ENCODE results near the gene FOXD1. TPM values are rescaled to one million over a fixed set of nuclear protein-coding genes. Genes with fewer than 3 reads are reported as not detected.

The FOXD1 gene
- total RNA-seq, 2 experiments from 2014 or later = 0.28 to 0.38 TPM

- peaks cover 79% of the 10 kb centered on the region for H3K27me3 Mint-ChIP-seq
- H3K4me3 Mint-ChIP-seq = no peak overlapping the region
- POLR2A ChIA-PET = no interaction called here
- DNase-seq = no peak
- no peaks in the 10 kb centered on the region for H3K9me3 Mint-ChIP-seq
- CTCF ChIA-PET = interaction anchor here (3.2 kb wide), 1 partner anchor 228 kb away, joined by 11 read pairs; no protein-coding TSS in a partner anchor
- peaks cover 16% of the 10 kb centered on the region for H3K4me1 Mint-ChIP-seq
- peaks cover 5% of the 10 kb centered on the region for H3K36me3 Mint-ChIP-seq (ENCODE audit: low read depth)
- H3K27ac Mint-ChIP-seq = no peak overlapping the region
Measured at GRCh38 chr5:73443829-73444498, 4.6 kb downstream of the FOXD1 start.

GRCh38 chr5:73442996-73443627, 5.5 kb downstream of the FOXD1 start:
- Mint-ChIP-seq H3K4me3 (no peak overlapping the region), H3K4me1 (peaks cover 12% of the 10 kb centered on the region), H3K27ac (no peak overlapping the region), H3K9me3 (no peaks in the 10 kb centered on the region), H3K27me3 (peaks cover 80% of the 10 kb centered on the region), H3K36me3 (ENCODE audit: low read depth) (peaks cover 5% of the 10 kb centered on the region)
- ChIA-PET POLR2A (no interaction called here), CTCF (interaction anchor here (3.2 kb wide), 1 partner anchor 227 kb away, joined by 11 read pairs; no protein-coding TSS in a partner anchor)
- no peak for DNase-seq

DNA sequence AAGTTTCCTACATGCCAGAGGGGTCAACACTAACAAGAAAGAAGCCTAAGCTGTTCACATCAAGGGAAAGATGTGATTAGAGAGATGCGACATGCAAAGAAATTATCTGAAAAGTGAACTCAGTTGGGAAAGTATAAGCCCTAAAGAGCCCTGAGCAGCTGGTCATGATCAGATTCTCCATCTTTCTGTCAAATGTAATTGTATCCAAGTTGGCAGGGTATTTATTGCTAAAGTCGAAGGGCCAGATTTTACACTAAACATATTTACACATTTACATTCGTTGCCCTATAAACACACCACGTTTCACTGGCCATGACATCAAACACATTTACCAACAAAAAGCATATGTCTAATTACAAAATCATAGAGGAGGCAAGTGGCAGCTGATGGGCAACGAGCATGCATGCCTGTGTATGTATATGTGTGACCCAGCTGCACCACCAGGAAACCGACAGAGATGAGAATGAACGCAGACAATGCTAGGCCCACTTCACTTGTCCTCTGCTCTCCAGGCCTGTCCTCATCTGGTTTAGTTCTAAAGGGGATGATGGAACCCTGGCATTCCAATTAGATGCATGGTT, 6.3 kb downstream of the FOXD1 start:
- peaks cover 82% of the 10 kb centered on the region for H3K27me3 Mint-ChIP-seq
- H3K4me3 Mint-ChIP-seq = no peak overlapping the region
- peaks cover 5% of the 10 kb centered on the region for H3K36me3 Mint-ChIP-seq (ENCODE audit: low read depth)
- no peak for DNase-seq
- H3K9me3 Mint-ChIP-seq = no peaks in the 10 kb centered on the region
- peaks cover 14% of the 10 kb centered on the region for H3K4me1 Mint-ChIP-seq
- ChIA-PET POLR2A (no interaction called here), CTCF (interaction anchor here (2.4 to 3.2 kb wide), 2 partner anchors 9 to 226 kb away, joined by 11 to 13 read pairs; no protein-coding TSS in a partner anchor)
- no peak overlapping the region for H3K27ac Mint-ChIP-seq

GRCh38 chr5:73441378-73441777, 7.2 kb downstream of the FOXD1 start:
- POLR2A ChIA-PET = no interaction called here
- peaks cover 82% of the 10 kb centered on the region for H3K27me3 Mint-ChIP-seq
- no peak for DNase-seq
- CTCF ChIA-PET = interaction anchor here (0.8 to 3.2 kb wide), 3 partner anchors 10 to 225 kb away, joined by 4 to 13 read pairs (median 11); no protein-coding TSS in a partner anchor
- no peak overlapping the region for H3K4me3 Mint-ChIP-seq
- peaks cover 5% of the 10 kb centered on the region for H3K36me3 Mint-ChIP-seq (ENCODE audit: low read depth)
- no peaks in the 10 kb centered on the region for H3K9me3 Mint-ChIP-seq
- H3K27ac Mint-ChIP-seq = no peak overlapping the region
- H3K4me1 Mint-ChIP-seq = peaks cover 12% of the 10 kb centered on the region

GRCh38 chr5:73440262-73440661, 8.3 kb downstream of the FOXD1 start:
- POLR2A ChIA-PET = no interaction called here
- Mint-ChIP-seq H3K27ac (no peak overlapping the region), H3K27me3 (peaks cover 85% of the 10 kb centered on the region), H3K4me1 (peaks cover 17% of the 10 kb centered on the region), H3K9me3 (no peaks in the 10 kb centered on the region), H3K4me3 (no peak overlapping the region), H3K36me3 (ENCODE audit: low read depth) (peaks cover 12% of the 10 kb centered on the region)
- CTCF ChIA-PET = interaction anchor here (2.4 kb wide), 1 partner anchor 11 kb away, joined by 13 read pairs; no protein-coding TSS in a partner anchor
- no peak for DNase-seq

DNA sequence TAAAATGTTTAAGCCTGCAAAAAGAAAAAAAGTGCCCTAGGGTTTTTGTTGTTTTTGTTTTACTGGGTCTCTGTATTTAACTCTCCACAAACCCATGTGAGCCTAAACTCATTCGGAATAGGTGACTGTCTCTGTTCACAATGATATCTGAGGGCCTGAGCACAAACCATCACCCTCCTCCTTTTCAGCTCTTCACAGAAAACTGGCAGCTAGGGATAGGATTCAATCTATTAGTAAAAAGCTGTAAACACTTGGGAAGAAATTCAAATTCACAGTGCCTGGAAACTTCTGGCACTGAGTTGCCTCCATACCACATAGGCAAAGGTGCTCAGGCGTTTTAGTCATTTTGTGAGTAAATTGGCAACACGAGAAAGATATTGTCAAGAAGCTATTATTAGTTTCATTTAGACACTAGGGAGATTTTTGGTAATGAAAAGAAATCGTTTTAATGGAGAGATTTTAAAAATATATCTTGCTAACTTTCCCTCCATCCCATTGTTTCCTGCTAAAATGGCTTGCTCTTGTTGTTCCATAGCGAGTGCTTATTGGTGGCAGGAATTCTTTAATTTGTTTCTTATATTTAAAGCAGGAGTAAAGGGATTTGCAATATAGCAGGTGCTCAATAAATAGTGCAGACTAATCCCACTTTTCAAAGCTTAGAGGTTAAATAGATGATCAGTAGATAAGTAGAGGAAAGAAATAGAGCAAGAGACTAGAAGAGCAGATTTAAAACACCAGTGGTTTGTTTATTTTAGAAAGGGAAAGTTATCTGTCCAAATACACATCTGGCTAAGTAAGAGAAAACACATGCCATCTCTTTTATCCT, 9.7 kb downstream of the FOXD1 start:
- peaks cover 6% of the 10 kb centered on the region for H3K36me3 Mint-ChIP-seq (ENCODE audit: low read depth)
- H3K27me3 Mint-ChIP-seq = peaks cover 83% of the 10 kb centered on the region
- no peak overlapping the region for H3K4me3 Mint-ChIP-seq
- H3K9me3 Mint-ChIP-seq = no peaks in the 10 kb centered on the region
- CTCF ChIA-PET = interaction anchor here (1.2 kb wide), 1 partner anchor 12 kb away, joined by 4 read pairs; no protein-coding TSS in a partner anchor
- peaks cover 13% of the 10 kb centered on the region for H3K4me1 Mint-ChIP-seq
- no peak for DNase-seq
- POLR2A ChIA-PET = interaction anchor here (1.0 kb wide), 1 partner anchor 60 kb away, joined by 3 read pairs; the partner anchor contains the start of gene BTF3
- no peak overlapping the region for H3K27ac Mint-ChIP-seq

GRCh38 chr5:73437777-73438644, 10.6 kb downstream of the FOXD1 start:
- H3K9me3 Mint-ChIP-seq = no peaks in the 10 kb centered on the region
- H3K27me3 Mint-ChIP-seq = peaks cover 82% of the 10 kb centered on the region
- ChIA-PET POLR2A (interaction anchor here (1.0 kb wide), 1 partner anchor 60 kb away, joined by 3 read pairs; the partner anchor contains the start of gene BTF3), CTCF (interaction anchor here (1.2 kb wide), 1 partner anchor 13 kb away, joined by 4 read pairs; no protein-coding TSS in a partner anchor)
- H3K4me3 Mint-ChIP-seq = no peak overlapping the region
- peaks cover 6% of the 10 kb centered on the region for H3K36me3 Mint-ChIP-seq (ENCODE audit: low read depth)
- H3K27ac Mint-ChIP-seq = no peak overlapping the region
- H3K4me1 Mint-ChIP-seq = peaks cover 13% of the 10 kb centered on the region
- no peak for DNase-seq

DNA sequence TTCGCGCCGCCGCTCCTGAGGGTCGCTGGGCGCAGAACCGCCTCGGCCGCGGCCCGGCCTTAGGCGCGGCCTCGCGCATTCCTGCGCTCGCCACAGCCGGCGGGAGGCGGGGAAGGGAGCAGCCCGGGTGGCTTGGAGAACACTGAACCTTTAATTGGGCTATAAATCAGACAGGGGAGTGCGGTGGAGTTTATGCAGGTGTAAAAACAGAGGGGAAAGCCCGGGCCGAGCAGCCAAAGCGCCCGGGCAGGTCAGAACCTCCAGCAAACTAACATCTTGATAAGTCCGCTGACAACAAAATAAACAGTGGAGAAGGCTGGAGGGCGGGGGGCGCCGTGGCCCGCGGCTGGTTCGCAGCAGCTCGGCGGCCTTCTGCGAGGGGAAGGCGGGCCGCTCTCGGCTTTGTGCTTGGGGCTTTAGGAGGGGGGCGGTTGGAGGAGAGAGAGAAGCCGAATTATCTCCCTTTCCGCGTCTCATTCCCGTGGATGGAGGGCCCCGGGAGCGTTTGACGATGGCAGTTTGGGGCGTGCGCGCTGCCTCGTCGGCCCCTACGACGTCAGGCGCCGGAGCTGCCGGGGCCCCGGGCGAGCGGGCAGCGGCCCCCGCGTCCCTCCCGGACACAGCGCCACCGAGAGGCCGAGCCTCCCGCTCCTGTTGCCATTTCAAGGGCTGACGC, 11.3 kb downstream of the FOXD1 start:
- Mint-ChIP-seq H3K27ac (no peak overlapping the region), H3K27me3 (peaks cover 79% of the 10 kb centered on the region), H3K4me1 (peaks cover 13% of the 10 kb centered on the region), H3K36me3 (ENCODE audit: low read depth) (peaks cover 6% of the 10 kb centered on the region), H3K4me3 (no peak overlapping the region), H3K9me3 (no peaks in the 10 kb centered on the region)
- no peak for DNase-seq
- POLR2A ChIA-PET = no interaction called here
- CTCF ChIA-PET = no interaction called here

- no peak overlapping the region for H3K4me3 Mint-ChIP-seq
- peaks cover 73% of the 10 kb centered on the region for H3K27me3 Mint-ChIP-seq
- CTCF ChIA-PET = no interaction called here
- no peak for DNase-seq
- POLR2A ChIA-PET = no interaction called here
- H3K36me3 Mint-ChIP-seq (ENCODE audit: low read depth) = peaks cover 6% of the 10 kb centered on the region
- H3K4me1 Mint-ChIP-seq = peaks cover 13% of the 10 kb centered on the region
- H3K27ac Mint-ChIP-seq = no peak overlapping the region
- no peaks in the 10 kb centered on the region for H3K9me3 Mint-ChIP-seq
Measured at GRCh38 chr5:73436535-73437100, 12.0 kb downstream of the FOXD1 start.

DNA sequence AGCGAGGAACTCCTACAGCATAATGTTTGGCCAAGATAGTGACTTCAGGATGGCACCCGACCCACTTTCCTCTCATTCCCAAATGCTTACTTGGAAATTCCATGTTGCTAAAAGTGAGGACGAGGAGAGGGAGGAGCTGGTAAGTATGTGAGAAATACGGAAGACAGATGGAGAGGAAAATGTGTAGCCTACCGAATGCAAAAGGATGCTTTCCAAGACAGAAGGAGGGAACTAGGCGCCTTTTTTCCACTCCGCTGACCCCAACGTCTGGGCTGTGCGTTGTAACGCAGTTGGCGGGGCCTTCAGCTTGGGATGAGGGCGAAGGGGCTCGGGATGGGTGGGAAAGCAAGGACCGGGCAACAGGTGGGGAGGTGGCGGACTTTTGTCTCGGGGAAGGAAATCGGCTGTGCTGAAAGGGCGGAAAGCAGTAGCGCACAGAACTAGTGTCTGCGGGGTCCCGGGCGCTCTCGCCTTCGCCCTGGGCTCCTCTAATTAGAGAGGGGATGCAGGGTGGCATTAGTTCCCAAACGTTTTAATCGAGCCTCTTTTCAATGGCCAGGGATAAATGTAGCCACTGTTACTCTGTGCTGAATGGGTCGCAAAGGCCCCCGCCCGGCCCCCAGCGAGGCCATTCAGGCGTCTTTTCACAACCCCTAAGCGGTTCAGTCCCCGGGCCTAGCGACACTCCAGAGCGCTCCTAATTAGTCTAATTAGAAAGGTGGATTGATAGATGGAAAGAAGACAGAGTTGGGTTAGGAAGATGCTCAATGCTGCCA, 12.6 kb downstream of the FOXD1 start:
- ChIA-PET CTCF (interaction anchor here (1.0 kb wide), 1 partner anchor 15 kb away, joined by 4 read pairs; no protein-coding TSS in a partner anchor), POLR2A (no interaction called here)
- H3K9me3 Mint-ChIP-seq = no peaks in the 10 kb centered on the region
- H3K27me3 Mint-ChIP-seq = peaks cover 67% of the 10 kb centered on the region
- H3K27ac Mint-ChIP-seq = peak overlapping the region; percentile 30
- peaks cover 13% of the 10 kb centered on the region for H3K4me1 Mint-ChIP-seq
- H3K4me3 Mint-ChIP-seq = peak overlapping the region; percentile 31
- no peak for DNase-seq
- H3K36me3 Mint-ChIP-seq (ENCODE audit: low read depth) = peaks cover 6% of the 10 kb centered on the region

DNA sequence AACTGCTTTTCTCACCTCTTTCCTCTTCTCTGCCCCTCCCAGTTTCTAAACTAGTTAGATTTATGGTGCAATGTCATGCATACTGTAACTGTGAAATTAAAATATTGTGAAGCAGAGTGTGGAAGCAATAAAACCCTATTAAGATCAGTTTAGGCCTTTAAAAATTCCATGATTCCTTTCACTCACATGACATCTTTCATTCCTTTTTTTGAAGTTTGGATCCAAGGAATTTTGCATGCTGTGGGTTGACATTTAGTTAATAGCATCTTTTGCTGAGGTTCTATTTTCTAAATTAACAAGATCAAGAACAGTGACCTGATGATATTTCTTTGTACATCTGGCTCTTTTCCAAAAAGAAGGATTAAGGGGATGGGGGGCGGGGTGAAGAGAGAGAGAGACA, 13.7 kb downstream of the FOXD1 start:
- CTCF ChIA-PET = interaction anchor here (1.0 kb wide), 1 partner anchor 16 kb away, joined by 4 read pairs; no protein-coding TSS in a partner anchor
- Mint-ChIP-seq H3K9me3 (no peaks in the 10 kb centered on the region), H3K27ac (no peak overlapping the region), H3K4me3 (no peak overlapping the region), H3K4me1 (peaks cover 13% of the 10 kb centered on the region), H3K27me3 (peaks cover 63% of the 10 kb centered on the region), H3K36me3 (ENCODE audit: low read depth) (peaks cover 6% of the 10 kb centered on the region)
- POLR2A ChIA-PET = no interaction called here
- no peak for DNase-seq

Data from activated CD4-positive, alpha-beta memory T cell treated with anti-CD3 and anti-CD28 coated beads, Interleukin-2, amount 10 ng/mL, durations not matched to agents 7 days and 5 days (primary cell).